CD8-positive, alpha-beta memory T cell (primary cell): Measurements from ENCODE around the gene DNAH5. TPM values are rescaled to one million over a fixed set of nuclear protein-coding genes. Genes with fewer than 3 reads are reported as not detected.

Source experiments
- CTCF ChIA-PET: fragments of 350-600 bp; sonication (Branson Sonifier 250); formaldehyde crosslinking; loops from one replicate; lab custom pipeline; 2021; ENCODE audit warnings: antibody characterized with exemption; lab: Charles Lee
- POLR2A ChIA-PET: fragments of 350-600 bp; sonication (Branson Sonifier 250); formaldehyde crosslinking; loops from one replicate; lab custom pipeline; 2021; ENCODE audit warnings: antibody characterized with exemption; lab: Charles Lee
- DNase-seq, 5 donors: peaks; one replicate each; pipeline versions ENCODE4 v3.0.0 to v3.0.0-alpha.2; 2020 to 2022; ENCODE audit warnings: mixed read lengths in 1 of 5
- H3K27ac ChIP-seq: one replicate; pipeline ENCODE4 v1.7.0; 2013; ENCODE audit warnings: low read depth, mild to moderate bottlenecking, low read length, moderate library complexity
- H3K27me3 ChIP-seq: 2 replicates; pipeline ENCODE4 v1.7.0; 2013; ENCODE audit warnings: low read length, mild to moderate bottlenecking; ENCODE audit not compliant: insufficient read depth, poor library complexity, severe bottlenecking
- H3K36me3 ChIP-seq: 2 replicates; pipeline ENCODE4 v1.7.0; 2013; ENCODE audit warnings: mild to moderate bottlenecking, low read length, moderate library complexity; ENCODE audit not compliant: insufficient read depth
- H3K4me1 ChIP-seq: 2 replicates; pipeline ENCODE4 v1.7.0; 2013; ENCODE audit warnings: mild to moderate bottlenecking, low read length, moderate library complexity; ENCODE audit not compliant: insufficient read depth
- H3K4me3 ChIP-seq: 2 replicates; pipeline ENCODE4 v1.7.0; 2013; ENCODE audit warnings: mild to moderate bottlenecking, low read length
- H3K9me3 ChIP-seq: 2 replicates; pipeline ENCODE4 v1.7.0; 2013; ENCODE audit warnings: mild to moderate bottlenecking, low read length
- H3K27ac Mint-ChIP-seq, 8 donors: one replicate each; pipeline ENCODE4 v1.8.0; 2020 to 2021; ENCODE audit warnings: mixed read lengths in 8 of 8, mild to moderate bottlenecking in 6 of 8, inconsistent platforms in 3 of 8, moderate library complexity in 3 of 8
- H3K27me3 Mint-ChIP-seq, 2 donors: one replicate each; pipeline ENCODE4 v1.8.0; 2020 to 2021; ENCODE audit warnings: mixed read lengths in 2 of 2, mild to moderate bottlenecking in 1 of 2, moderate library complexity in 1 of 2
- H3K36me3 Mint-ChIP-seq, 3 donors: one replicate each; pipeline ENCODE4 v1.8.0; 2020 to 2021; ENCODE audit warnings: mixed read lengths in 3 of 3, inconsistent platforms in 1 of 3, mild to moderate bottlenecking in 1 of 3
- H3K4me1 Mint-ChIP-seq, 3 donors: one replicate each; pipeline ENCODE4 v1.8.0; 2020 to 2021; ENCODE audit warnings: mixed read lengths in 3 of 3, inconsistent platforms in 1 of 3, mild to moderate bottlenecking in 1 of 3
- H3K4me3 Mint-ChIP-seq, 7 donors: one replicate each; pipeline ENCODE4 v1.8.0; 2020 to 2021; ENCODE audit warnings: mixed read lengths in 7 of 7, mild to moderate bottlenecking in 6 of 7, moderate library complexity in 4 of 7, inconsistent platforms in 2 of 7
- H3K9me3 Mint-ChIP-seq, 5 donors: one replicate each; pipeline ENCODE4 v1.8.0; 2020 to 2022; ENCODE audit warnings: mixed read lengths in 5 of 5, mild to moderate bottlenecking in 3 of 5, moderate library complexity in 2 of 5, inconsistent platforms in 1 of 5
- polyA plus RNA-seq: library from polyadenylated mRNA; unstranded; fragments of 300-500 nt; fragmentation: Illumina TruSeq; gene quantifications from one replicate; pipeline ENCODE4 v1.2.3, GENCODE V29; 2021
- total RNA-seq, 2 experiments: library from RNA; stranded (reverse); gene quantifications; one replicate each; pipeline ENCODE4 v1.2.3, GENCODE V29; 2021

Gene DNAH5
- total and polyA plus RNA-seq, 3 experiments from 2014 or later = not detected

GRCh38 chr5:13771011-13771571, 173.4 kb downstream of the DNAH5 start:
- Mint-ChIP-seq H3K27me3 (peaks cover 0 to 2% of the 10 kb centered on the region in 2 donors), H3K4me1 (no peaks in the 10 kb centered on the region), H3K27ac (no peak overlapping the region), H3K9me3 (peaks cover 6 to 10% (median 8%) of the 10 kb centered on the region in 5 donors), H3K36me3 (no peaks in the 10 kb centered on the region), H3K4me3 (no peak overlapping the region)
- Histone ChIP-seq H3K27me3 (no peaks in the 10 kb centered on the region), H3K27ac (no peak overlapping the region), H3K36me3 (no peaks in the 10 kb centered on the region), H3K4me3 (no peak overlapping the region), H3K9me3 (no peaks in the 10 kb centered on the region), H3K4me1 (no peaks in the 10 kb centered on the region)
- POLR2A ChIA-PET = no interaction called here
- no peak for DNase-seq
- CTCF ChIA-PET = no interaction called here

DNA sequence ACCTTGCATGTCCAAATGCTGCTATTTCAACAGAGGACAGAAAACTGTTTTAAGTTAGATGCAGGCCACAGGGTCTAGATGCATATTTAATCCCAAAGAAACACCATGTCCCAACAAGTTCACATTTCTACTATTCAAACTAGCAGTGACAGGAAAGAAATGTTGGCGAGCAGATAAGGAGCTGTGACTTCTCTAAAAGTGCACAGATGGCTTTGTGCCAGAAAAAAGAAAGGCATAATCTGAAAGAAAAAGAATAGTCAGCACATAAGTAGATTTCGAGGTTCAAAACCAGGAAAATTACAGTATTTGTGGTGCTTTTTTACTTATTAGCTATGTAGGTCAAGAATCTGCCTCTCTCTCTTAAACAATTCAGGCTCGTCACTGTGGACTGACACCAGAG, 178.3 kb downstream of the DNAH5 start:
- H3K36me3 Mint-ChIP-seq = no peaks in the 10 kb centered on the region
- Histone ChIP-seq H3K36me3 (no peaks in the 10 kb centered on the region), H3K9me3 (no peaks in the 10 kb centered on the region), H3K27me3 (no peaks in the 10 kb centered on the region), H3K4me3 (no peak overlapping the region), H3K27ac (no peak overlapping the region), H3K4me1 (no peaks in the 10 kb centered on the region)
- ChIA-PET CTCF (interaction anchor here (1.6 kb wide), 1 partner anchor 9 kb away, joined by 3 read pairs; no protein-coding TSS in a partner anchor), POLR2A (no interaction called here)
- H3K4me1 Mint-ChIP-seq = no peaks in the 10 kb centered on the region
- no peak overlapping the region for H3K4me3 Mint-ChIP-seq
- H3K9me3 Mint-ChIP-seq = peaks cover 0 to 11% (median 7%) of the 10 kb centered on the region in 5 donors
- no peak overlapping the region for H3K27ac Mint-ChIP-seq
- H3K27me3 Mint-ChIP-seq = no peaks in the 10 kb centered on the region
- no peak for DNase-seq

GRCh38 chr5:13763719-13764118, 180.8 kb downstream of the DNAH5 start:
- CTCF ChIA-PET = no interaction called here
- Histone ChIP-seq H3K9me3 (no peaks in the 10 kb centered on the region), H3K27me3 (no peaks in the 10 kb centered on the region), H3K36me3 (no peaks in the 10 kb centered on the region), H3K27ac (no peak overlapping the region), H3K4me1 (no peaks in the 10 kb centered on the region), H3K4me3 (no peak overlapping the region)
- no peak for DNase-seq
- no peak overlapping the region for H3K4me3 Mint-ChIP-seq
- peaks cover 0 to 11% (median 3%) of the 10 kb centered on the region in 5 donors for H3K9me3 Mint-ChIP-seq
- POLR2A ChIA-PET = no interaction called here
- no peaks in the 10 kb centered on the region for H3K4me1 Mint-ChIP-seq
- H3K27ac Mint-ChIP-seq = no peak overlapping the region
- no peaks in the 10 kb centered on the region for H3K36me3 Mint-ChIP-seq
- H3K27me3 Mint-ChIP-seq = no peaks in the 10 kb centered on the region

- no peaks in the 10 kb centered on the region for H3K27me3 Mint-ChIP-seq
- Histone ChIP-seq H3K27ac (no peak overlapping the region), H3K9me3 (no peaks in the 10 kb centered on the region), H3K4me3 (no peak overlapping the region), H3K4me1 (no peaks in the 10 kb centered on the region), H3K27me3 (no peaks in the 10 kb centered on the region), H3K36me3 (no peaks in the 10 kb centered on the region)
- H3K36me3 Mint-ChIP-seq = no peaks in the 10 kb centered on the region
- POLR2A ChIA-PET = no interaction called here
- no peak overlapping the region for H3K4me3 Mint-ChIP-seq
- no peak for DNase-seq
- peaks cover 0 to 17% (median 2%) of the 10 kb centered on the region in 5 donors for H3K9me3 Mint-ChIP-seq
- CTCF ChIA-PET = no interaction called here
- no peaks in the 10 kb centered on the region for H3K4me1 Mint-ChIP-seq
- H3K27ac Mint-ChIP-seq = no peak overlapping the region
These were observed 194.7 kb downstream of the DNAH5 start for GRCh38 chr5:13749766-13750165.

- H3K36me3 Mint-ChIP-seq = no peaks in the 10 kb centered on the region
- H3K4me1 Mint-ChIP-seq = no peaks in the 10 kb centered on the region
- no peak overlapping the region for H3K27ac ChIP-seq
- no peaks in the 10 kb centered on the region for H3K36me3 ChIP-seq
- no peak for DNase-seq
- H3K4me1 ChIP-seq = no peaks in the 10 kb centered on the region
- no peak overlapping the region for H3K4me3 ChIP-seq
- H3K27ac Mint-ChIP-seq = peak overlapping the region in 1 of 8 donors; percentile 9
- no peak overlapping the region for H3K4me3 Mint-ChIP-seq
- H3K27me3 Mint-ChIP-seq = no peaks in the 10 kb centered on the region
- no peaks in the 10 kb centered on the region for H3K27me3 ChIP-seq
- H3K9me3 Mint-ChIP-seq = peaks cover 0 to 10% (median 2%) of the 10 kb centered on the region in 5 donors
- CTCF ChIA-PET = no interaction called here
- H3K9me3 ChIP-seq = no peaks in the 10 kb centered on the region
- POLR2A ChIA-PET = no interaction called here
These were observed 198.5 kb downstream of the DNAH5 start for GRCh38 chr5:13746026-13746425.

GRCh38 chr5:13745508-13745907, 199.0 kb downstream of the DNAH5 start:
- no peak overlapping the region for H3K4me3 Mint-ChIP-seq
- Histone ChIP-seq H3K27me3 (no peaks in the 10 kb centered on the region), H3K27ac (no peak overlapping the region), H3K4me3 (no peak overlapping the region), H3K4me1 (no peaks in the 10 kb centered on the region), H3K36me3 (no peaks in the 10 kb centered on the region), H3K9me3 (no peaks in the 10 kb centered on the region)
- H3K27ac Mint-ChIP-seq = no peak overlapping the region
- no peaks in the 10 kb centered on the region for H3K27me3 Mint-ChIP-seq
- H3K4me1 Mint-ChIP-seq = no peaks in the 10 kb centered on the region
- peaks cover 0 to 9% (median 3%) of the 10 kb centered on the region in 5 donors for H3K9me3 Mint-ChIP-seq
- ChIA-PET CTCF (no interaction called here), POLR2A (no interaction called here)
- DNase-seq = no peak
- H3K36me3 Mint-ChIP-seq = no peaks in the 10 kb centered on the region

DNA sequence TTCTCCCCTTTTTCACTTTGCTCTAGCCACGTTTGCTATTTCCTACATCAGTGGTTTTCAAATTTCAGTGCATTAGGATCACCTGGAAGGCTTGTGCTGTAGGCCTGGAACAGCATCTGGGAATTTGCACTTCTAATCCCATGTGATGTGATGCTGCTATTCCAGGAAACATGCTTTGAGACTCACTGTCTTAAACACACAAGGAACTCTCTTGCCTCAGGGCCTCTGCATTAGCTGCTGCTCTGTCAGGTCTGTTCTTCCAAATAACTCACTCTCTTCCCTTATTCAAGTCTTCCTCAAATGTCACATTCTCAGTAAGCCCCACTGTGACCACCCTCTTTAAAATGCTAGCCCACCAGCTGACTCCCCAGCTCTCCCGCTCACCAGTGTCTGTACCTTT, 204.0 kb downstream of the DNAH5 start:
- ChIA-PET CTCF (no interaction called here), POLR2A (no interaction called here)
- no peaks in the 10 kb centered on the region for H3K27me3 Mint-ChIP-seq
- H3K27ac Mint-ChIP-seq = no peak overlapping the region
- no peak overlapping the region for H3K27ac ChIP-seq
- DNase-seq = no peak
- H3K9me3 ChIP-seq = no peaks in the 10 kb centered on the region
- H3K36me3 Mint-ChIP-seq = no peaks in the 10 kb centered on the region
- H3K4me1 ChIP-seq = no peaks in the 10 kb centered on the region
- no peaks in the 10 kb centered on the region for H3K4me1 Mint-ChIP-seq
- H3K27me3 ChIP-seq = no peaks in the 10 kb centered on the region
- no peak overlapping the region for H3K4me3 Mint-ChIP-seq
- peaks cover 4 to 8% (median 8%) of the 10 kb centered on the region in 5 donors for H3K9me3 Mint-ChIP-seq
- H3K4me3 ChIP-seq = no peak overlapping the region
- no peaks in the 10 kb centered on the region for H3K36me3 ChIP-seq

DNA sequence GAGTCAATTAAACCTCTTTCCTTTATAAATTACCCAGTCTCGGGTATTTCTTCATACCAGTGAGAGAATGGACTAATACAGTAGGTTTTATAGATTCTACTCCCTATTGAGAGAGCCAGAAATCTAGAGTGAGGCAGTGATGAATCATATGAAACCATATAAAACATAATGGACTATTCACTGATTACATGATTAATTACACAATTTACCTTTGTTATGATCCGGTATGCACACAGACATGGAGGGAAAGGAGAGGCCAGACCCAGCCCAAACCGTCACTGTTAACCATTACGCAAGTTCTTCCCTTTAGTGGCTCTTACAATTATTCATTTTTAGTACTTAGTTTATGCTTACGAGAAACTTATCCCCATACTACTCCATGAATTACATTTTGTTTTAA, 205.0 kb downstream of the DNAH5 start:
- Histone ChIP-seq H3K36me3 (no peaks in the 10 kb centered on the region), H3K27ac (no peak overlapping the region), H3K4me3 (no peak overlapping the region), H3K4me1 (no peaks in the 10 kb centered on the region), H3K9me3 (no peaks in the 10 kb centered on the region), H3K27me3 (no peaks in the 10 kb centered on the region)
- ChIA-PET CTCF (no interaction called here), POLR2A (no interaction called here)
- Mint-ChIP-seq H3K9me3 (peaks cover 4 to 18% (median 9%) of the 10 kb centered on the region in 5 donors), H3K4me3 (no peak overlapping the region), H3K27ac (no peak overlapping the region), H3K4me1 (no peaks in the 10 kb centered on the region), H3K27me3 (no peaks in the 10 kb centered on the region), H3K36me3 (no peaks in the 10 kb centered on the region)
- DNase-seq = no peak
